NCI-H1105 treated with DMSO at 0.1 percent for 48 hours (cell line): ENCODE data around the gene TPST2.

ENCODE experiments used
- DNase-seq: peaks from one replicate; lab custom pipeline; 2025; lab: John Stamatoyannopoulos, UW

The TPST2 gene

DNA sequence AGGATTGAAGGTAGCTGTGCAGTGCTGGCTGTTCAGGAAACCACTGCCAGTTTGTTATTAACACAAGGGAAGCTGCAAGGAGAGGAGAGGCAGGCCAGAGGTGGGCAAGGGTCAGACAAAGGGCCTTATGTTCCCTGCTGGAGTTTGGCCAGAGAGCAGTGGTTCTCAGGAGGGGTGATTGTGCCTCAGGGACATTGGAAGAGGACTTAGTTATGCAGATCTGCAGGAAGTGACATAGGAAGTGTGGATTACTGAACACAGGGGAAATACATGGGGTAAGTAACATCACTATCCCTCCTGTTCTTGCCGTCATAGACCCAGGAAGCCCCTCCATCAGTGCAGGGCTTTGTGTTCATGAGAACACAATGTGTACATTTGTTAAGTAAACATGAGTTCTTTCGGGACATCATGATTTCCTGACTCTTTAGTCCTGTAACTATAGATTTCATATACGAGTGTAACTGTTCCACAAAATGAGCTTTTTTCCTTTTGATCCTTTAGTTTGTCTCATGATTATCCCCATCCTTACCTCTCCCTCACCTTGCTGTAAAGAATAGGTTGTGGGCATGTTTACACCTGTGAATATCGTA lies 100.4 kb downstream of the TPST2 start:
- no peak for DNase-seq

DNA sequence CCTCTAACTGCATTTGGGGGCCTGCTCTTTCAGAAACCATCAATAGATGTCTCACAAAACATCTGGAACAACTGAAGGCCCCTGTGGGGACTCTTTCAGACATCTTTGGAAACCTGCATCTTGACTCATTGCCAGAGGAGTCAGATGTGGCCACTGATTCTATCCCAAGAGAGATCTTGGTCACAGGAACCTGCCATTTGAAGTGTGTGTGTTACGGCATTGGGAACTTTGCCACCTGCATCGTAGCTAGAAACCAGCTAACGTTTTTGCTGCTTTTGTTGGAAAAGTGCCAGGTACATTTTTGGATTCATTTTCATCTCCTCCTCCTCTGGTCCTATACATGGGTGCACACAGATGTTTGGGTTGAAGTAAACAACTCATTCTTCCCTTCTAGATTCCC lies 101.9 kb downstream of the TPST2 start:
- no peak for DNase-seq

DNA sequence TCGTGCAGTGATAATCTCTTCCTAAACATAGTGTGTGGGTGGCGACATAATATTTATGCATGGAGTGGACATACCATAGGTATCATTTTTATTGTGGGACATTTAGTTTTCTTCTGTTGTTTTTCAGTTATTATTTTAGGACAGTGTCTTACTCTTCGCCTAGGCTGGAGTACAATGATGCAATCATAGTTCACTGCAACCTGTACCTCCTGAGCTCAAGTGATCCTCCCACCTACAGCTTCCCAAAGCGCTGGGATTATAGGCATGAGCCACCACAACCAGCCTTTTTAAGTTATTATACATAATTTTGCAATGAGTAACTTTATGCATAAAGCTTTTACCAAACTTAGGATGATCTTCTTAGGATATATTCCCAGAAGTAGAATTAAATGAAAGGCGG lies 103.5 kb downstream of the TPST2 start:
- DNase-seq, result no peak

DNA sequence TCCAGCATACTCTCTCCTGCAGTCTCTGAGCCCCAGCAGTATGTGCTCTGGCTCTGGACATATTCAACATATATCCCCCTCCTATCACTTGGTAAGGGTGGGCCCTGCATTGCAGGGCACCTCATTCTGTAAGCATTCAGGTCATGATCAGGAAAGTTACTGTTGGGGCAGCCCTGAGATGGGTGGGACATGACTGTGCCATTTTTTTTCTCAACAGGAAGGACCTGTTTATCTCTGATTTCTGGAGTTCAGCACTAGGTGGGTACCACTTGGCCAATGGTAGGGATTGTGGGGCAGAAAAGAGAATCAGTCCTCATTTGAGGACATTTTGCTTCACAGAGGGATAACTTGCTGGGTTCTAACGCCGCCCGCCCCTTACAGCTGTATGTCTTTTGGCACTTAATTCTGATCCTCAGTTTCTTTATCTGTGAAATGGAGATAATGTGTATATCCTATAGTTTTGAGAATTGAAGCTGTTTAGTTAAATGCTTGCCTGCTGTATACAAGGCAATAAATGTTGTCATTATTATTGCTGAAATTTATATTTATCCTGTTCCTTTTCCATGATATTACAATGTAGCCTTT lies 104.0 kb downstream of the TPST2 start:
- no peak for DNase-seq

DNA sequence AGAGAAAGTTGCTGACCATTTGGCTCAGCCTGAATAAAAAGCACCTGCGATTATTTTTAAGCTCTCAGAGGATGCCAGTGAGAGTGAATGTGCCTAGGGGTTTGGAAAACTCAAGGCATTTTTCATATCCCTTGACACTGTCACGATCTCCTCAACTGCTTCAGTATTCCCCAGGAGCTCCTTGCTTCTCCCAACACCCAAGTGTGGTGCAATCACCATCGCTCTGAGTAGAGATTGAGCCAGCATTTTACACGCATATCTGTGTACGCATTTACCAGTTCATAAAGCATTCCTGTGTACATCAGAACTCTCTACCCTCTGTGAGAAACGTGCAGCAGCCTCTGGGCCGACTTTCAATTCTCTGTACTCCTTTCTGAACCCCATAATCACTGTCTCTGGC lies 104.9 kb downstream of the TPST2 start:
- no peak for DNase-seq

DNA sequence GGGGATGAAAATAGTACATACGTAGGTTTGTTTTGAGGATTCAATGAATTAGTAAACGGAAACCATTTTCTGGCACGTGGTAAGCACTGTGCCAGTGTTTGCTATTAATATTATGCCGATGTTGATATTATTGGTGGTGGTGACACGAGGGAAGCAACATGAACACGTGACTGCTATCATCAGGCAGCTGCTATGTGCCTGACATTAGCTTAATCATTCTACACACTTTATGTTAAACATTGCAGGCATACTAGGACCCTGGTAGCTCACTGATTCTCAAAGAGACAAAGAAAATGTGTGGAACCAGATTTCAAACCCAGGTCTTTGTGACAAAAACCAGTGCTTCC lies 105.6 kb downstream of the TPST2 start:
- no peak for DNase-seq

DNA sequence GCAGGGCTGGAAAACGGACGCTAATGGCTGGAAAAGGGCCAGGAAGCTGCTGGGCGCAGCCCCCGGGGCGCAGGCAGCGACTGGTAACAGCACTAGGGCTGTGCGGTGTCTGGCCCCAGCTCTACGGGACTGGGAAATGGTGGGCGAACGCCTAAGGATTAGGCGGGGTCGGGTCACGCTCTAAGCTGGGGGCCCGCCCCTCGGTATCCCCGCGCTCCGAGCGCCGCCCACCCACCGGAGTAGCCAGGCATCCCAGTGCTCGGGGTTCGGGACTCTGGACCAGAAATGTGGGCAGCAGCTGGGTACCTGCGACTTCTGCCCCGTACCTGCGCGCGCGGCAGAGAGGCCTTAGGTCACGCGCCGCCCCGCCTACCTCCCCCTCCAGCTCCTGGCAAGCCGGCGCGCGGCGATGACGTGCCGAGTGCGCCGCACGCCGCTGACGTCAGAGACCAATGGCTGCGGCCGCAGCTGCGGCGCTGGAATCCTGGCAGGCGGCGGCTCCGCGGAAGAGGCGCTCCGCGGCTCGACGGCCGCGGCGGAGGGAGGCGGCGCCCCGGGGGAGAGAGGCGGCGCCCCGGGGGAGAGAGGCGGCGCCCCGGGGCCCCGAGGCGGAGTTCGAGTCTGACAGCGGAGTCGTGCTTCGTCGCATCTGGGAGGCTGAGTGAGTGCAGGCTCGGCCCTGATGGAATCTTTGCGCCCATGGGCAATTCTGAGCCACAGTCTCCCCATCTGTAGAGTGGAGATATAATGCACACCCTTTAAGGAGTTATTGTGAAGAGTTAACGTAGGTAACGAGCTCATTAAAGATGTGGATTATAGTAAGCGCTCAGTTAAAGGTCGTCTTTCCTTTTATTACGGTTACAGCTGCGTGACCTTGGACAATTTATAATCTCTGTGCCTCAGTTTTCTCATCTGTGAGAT lies 106.2 kb downstream of the TPST2 start, which contains the start of the genes HPS4 and SRRD:
Gene HPS4 (minus strand): TSS at position 345 of the 921 bp plus-strand sequence. CDS start 2,021 bp downstream, outside the sequence.
Gene SRRD (plus strand): TSS at position 439 of the 921 bp plus-strand sequence. CDS start 14 bp downstream, at position 453.
- peak; percentile 88 for DNase-seq

DNA sequence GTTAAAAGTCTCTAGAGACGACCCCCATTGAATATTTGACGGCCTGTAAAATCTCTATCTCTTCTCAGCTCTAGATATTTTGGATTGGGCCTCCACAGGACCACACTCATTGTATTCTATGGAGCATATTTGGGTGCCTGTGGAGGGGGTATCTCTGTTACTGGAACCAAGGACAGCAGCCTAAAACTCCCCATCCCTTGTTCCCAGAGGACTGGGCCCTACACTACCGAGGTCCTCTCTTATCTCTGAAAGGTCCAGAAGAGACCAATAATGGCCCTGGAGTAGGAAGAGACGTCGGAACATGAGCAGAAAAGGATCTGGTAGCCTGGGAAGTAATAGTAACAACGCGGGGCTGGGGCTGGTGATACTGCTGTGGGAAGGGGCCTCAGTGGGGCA lies 106.9 kb downstream of the TPST2 start:
- DNase-seq, result no peak

DNA sequence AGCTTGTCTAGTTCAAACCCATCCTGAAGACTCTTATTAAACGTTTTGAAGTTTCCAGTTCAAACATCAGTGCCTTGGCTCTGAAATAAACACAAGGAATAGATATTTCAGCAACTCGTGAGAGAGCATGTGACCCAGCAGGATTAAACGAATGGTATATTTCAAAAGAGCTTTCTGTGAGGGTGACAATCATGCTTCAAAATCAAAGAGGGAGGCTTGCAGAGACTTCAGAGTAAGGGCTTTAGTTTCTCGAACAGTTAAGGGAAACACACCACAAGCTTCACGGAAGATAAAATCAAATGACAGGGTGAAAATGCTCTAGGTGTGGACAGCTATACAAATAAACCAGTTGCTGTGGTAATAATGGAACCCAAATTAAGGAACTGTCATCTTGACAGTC lies 107.8 kb downstream of the TPST2 start:
- DNase-seq, result no peak

DNA sequence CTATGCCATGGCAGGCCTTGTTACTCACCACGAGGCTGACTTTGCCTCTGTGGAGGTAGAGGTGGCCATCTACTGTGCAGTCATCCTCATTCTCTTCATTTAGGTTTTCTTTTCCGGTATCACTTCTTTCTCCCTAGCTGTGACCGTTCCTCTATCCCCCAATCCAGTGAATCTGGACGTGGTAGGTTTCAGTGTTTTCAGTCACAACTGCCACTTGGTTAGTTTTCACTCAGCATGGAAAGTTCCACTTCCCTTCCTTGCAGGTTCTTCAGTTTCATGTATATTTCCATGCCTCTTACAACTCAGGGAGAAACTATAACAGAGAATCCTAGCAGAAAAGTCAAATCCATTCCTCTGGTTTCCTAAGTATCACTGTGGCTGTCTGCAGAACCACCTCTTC lies 108.2 kb downstream of the TPST2 start:
- DNase-seq, result no peak

DNA sequence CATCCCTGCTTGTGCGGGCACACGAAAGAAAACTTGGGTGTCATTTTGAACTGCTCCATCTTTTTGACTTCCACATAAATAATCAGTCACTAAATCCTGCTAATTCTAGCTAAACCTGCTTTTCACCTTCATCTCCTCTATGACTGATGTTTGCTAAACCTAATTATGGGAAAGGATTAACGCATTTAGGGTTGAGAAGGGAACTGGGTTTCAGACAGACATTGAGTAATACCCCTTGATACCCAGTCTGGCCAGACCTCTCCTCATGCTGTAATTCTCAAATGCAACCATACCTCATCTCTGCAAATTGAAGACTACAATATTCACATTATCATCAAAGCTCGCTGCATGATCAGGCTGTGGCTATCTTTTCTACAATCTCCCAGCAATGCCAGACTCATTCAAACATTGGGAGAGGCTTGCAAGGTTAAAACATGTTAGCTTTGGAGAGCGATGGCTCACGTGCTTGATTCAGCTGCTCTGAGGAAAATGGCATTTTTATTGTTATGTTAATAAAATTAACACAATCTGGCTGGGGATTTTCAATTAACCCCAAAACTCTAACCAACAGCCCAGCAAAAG lies 108.7 kb downstream of the TPST2 start:
- DNase-seq, result no peak

DNA sequence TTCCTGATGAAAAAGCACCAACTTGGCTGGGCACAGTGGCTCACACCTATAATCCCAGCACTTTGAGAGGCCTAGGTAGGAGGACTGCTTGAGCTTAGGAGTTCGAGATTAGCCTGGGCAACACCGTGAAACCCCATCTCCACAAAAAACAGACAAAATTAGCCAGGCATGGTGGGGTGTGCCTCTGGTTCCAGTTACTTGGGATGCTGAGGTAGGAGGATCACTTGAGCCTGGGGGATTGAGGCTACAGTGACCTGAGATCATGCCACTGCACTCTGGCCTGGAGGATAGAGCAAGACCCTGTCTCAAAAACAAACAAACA lies 109.4 kb downstream of the TPST2 start:
- no peak for DNase-seq

DNA sequence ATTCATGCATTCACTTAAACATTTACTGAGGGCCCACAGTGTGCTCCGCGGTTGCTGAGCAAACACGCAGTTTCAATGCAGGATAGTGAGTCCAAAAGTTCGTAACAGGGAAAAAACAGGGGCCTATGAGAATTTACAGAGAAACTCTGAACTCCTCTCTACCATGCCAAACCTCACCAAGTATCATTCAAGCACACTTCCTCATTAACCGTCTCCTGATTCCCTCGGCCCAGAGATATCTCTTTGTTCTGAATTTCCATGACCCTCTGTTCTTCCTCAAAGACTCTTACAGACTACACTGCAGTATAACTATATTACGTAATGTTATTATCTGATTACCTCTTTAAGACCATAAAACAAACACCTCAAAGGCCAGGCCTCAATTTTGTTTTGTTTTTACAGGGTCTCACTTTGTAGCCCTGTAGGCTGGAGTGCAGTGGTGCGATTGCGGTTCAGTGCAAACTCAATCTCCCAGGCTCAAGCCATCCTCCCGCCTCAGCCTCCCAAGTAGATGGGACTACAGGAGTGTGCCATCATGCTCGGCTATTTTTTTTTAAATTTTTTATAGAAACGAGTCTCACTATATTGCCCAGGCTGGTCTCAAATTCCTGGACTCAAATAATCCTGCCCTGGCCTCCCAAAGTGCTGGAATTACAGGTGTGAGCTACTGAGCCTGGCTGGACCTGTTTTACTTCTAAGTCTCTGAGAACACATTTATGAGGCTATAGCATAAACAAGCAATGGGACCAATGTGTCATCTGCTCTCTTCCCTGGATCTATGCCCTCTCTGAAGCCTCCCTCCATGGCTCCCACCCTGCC lies 109.9 kb downstream of the TPST2 start:
- DNase-seq, result peak; percentile 23

DNA sequence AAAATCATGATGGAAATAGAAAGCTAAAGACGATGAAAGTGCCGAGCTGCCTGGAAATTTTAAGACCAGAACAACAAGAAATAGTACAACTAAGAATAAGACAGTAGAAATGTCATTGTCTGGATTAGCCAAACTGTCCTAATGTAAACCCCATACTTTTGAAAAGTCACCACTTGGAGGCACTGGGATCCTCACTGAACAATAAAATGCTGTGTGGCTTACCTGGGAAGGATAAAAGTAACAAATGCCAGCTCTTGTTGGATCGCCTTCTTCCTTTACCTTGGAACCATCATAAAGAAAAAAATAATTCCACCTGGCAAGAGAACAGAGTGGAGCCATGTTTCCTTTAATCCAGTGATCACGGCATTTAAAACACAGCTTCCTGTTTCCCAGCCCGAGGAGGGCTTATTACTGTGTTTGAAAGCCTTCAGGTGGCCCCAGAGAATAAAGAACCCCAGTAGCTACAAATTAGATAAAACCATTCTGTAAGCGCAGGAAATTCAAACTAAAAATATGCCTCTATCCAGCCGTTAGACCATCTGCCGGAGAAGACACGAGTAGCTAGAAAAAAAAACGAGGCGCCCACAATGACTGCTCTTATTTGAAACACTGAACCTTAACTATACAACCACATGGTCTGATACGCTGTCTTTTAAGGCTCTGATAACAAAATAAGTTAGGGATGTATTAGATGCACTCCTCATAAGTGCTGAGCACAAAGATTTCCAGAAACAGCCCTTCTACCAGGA lies 110.7 kb downstream of the TPST2 start:
- DNase-seq, result peak; percentile 30

DNA sequence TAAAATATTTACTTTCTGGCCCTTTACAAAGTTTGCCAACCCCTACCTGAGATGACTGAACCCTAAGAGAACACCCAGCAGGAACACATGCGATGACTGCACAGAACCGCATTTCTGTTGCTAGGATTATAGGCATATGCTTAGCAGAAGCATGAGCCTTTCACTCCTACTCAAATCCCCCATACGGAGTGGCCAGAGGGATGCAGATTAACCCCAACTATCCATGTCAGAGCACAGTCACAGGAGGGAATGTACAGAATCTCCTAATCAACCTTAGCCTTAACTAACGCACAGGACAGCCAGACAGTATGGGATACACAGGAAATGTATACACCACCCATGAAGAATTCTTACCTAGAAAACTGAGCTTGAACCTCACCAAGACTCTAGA lies 112.6 kb downstream of the TPST2 start:
- no peak for DNase-seq

DNA sequence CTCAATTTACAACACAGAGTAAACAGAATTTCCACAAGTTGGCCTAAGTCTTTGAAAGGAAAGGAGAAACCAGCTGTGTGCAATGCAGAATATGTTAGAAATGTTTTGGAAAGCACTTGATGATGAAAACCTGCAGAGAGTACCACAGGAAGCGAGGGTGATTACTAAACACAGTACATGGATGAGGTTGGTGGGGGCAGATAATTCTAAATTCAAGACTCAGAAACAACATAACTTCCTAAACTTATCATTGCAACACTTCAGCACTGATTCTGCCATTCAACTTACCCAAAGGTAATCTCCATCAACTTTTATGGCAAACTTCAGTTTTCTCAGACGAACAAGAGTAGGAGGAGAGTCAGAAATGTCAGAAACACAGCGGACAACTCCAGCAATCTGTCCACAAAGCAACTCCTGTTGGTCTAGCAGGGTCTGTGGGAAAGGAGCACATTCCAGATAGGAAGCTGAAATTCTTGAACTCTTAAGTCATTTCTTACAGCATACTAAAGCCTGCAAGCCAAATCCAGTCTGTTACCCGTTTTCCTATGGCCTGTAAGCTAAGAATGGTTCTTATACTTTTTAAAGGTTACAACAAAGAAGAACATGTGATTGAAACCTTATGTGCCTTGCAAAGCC lies 113.1 kb downstream of the TPST2 start:
- no peak for DNase-seq

DNA sequence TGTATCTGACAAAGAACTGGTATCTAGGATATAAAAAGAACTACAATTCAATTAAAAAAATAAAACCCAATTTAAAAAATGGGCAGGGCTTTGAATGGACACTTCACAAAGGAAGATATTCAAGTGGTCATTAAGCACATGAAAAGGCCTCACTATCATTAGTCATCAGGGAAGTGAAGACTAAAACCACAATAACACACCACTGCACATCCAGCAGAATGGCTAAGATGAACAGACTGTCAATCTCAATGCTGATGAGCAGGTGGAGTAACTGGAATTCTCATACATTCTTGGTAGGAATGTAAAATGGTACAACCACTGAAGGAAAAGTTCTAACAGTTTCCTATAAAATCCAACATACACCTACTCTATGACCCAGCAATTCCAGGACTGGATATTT lies 115.2 kb downstream of the TPST2 start:
- no peak for DNase-seq
